ENCODE measurements around the gene TRMT10B.

- TF ChIP-seq SUZ12 (IDR thresholded peaks at IDR 0.05; ENCODE audit: extremely low read depth, insufficient read depth, insufficient read length) (no peak), YY1 (IDR thresholded peaks at IDR 0.05; ENCODE audit: insufficient read depth, insufficient read length) (no peak), ZNF274 (IDR thresholded peaks at IDR 0.05; ENCODE audit: low read depth, low read length) (no peak)
Measured at GRCh38 chr9:37739222-37739621, 14.4 kb upstream of the TRMT10B start.
